GM15510 (cell line): ENCODE results near the gene WNT6.
A peak's percentile ranks its signal among the peaks of the same experiment; 100 is the strongest.

Experiments used
- POLR2A ChIP-seq: IDR thresholded peaks from 3 replicates; pipeline ENCODE4 v1.6.1; 2011; ENCODE audit warnings: borderline replicate concordance; ENCODE audit not compliant: insufficient read length; ENCODE audit errors: extremely low read depth

WNT6 gene

DNA sequence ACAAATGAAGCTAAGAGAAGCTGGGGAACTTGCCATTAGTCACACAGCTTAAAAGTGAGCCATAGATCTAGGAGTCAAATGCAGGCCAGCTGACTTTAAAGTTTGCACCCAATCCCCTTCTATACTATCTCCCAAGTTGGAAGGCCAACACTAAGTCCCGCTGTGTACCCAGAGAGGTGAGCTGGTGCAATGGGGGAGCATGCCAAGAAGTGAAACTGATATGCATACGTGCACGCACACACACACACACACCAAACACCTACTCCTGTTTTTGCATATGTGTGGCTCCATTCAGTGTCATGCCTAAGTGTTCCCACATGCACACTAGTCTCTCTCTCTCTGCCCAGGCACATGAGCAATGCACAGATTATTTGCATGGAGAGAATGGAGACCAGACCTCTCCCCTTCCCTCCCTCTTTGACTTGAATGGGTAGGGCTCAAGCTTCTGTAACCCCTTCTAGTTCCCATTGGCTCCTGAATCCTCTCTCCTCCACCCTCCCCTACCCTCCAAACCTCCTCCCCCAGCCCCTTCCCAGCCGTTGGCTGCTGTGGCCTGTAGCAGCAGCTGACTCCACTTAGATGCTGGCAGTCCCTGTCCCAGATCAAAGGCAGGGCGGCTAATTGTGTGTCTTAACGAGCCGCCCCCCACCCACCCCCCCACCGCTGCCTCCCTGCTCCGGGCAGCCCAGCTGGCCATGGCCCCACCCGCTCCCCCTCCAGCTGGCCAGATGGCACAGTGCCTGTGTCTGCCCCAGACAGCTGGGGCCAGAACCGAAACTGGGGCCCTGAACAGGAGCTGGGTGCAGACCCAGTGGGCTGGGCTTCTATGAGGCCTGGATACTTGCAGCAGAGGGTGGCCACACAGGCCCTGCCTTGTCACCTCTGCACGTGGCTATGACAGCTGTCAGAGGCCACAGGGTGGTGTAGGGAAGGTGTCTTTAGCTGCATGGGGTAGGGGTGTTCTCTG, 26.7 kb downstream of the WNT6 start:
- no peak for TF ChIP-seq POLR2A

DNA sequence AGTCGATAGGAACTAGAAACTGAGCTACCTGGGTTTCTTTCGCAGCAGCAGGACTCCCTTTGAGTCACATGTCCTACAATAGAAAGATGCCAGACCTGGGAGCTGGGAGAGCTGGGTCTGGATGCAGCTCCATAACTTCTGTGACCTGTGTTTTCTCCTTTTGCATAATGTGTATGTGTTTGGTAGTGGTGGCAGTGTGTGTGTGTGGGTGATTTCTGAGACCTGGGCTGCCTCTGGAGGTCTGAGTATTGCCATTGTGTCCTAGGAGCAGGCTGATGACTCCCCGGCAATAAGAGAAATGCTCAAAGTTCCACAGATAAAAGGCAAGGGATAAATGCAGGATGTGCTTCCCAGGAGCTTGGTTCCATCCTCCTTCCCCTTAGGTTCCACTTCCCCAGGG, 27.5 kb downstream of the WNT6 start:
- no peak for TF ChIP-seq POLR2A

DNA sequence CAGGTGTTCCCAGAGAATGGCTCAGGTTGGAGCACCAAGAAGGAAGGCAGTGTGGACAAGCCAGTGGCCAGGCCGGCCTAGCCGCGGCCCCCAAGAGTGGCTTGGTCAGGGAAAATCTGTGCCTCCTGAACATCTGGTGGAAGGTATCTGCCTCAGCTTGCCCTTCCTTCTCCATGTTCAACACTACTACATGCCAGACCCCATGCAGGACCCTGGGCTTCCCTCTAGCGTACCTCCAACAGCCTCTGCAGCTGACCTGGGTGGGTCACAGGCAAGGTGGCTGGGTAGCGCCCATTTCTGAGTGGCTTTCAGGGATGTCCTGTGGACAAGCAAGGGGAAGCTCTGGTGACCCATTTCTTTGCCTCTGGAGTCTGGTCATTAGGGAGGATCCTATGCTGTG, 28.7 kb downstream of the WNT6 start:
- no peak for TF ChIP-seq POLR2A

DNA sequence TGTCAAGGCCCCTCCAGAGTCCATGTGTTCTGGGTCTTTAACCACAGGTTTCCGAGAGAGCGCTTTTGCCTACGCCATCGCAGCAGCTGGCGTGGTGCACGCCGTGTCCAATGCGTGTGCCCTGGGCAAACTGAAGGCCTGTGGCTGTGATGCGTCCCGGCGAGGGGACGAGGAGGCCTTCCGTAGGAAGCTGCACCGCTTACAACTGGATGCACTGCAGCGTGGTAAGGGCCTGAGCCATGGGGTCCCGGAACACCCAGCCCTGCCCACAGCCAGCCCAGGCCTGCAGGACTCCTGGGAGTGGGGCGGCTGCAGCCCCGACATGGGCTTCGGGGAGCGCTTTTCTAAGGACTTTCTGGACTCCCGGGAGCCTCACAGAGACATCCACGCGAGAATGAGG, 30.3 kb downstream of the WNT6 start:
- no peak for TF ChIP-seq POLR2A

DNA sequence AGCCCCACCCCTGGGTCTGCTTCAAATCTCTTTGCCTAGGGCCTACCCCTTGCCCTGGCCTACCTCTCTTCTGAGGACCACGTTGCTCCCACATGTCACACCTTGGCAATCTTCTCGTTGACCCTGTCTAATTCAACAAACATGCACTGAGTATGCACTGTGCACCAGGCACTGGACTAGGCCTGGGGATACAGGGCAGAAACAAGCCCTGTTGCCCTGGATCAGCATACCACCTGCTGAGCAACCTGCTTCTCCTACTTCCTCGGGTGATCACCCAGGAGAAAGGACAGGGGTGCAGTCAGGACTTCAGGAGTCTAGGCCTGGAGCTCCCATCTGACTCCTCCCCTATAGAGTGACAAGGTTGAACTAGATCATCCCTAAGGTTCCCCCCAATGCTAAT, 30.8 kb downstream of the WNT6 start:
- TF ChIP-seq POLR2A, result no peak

DNA sequence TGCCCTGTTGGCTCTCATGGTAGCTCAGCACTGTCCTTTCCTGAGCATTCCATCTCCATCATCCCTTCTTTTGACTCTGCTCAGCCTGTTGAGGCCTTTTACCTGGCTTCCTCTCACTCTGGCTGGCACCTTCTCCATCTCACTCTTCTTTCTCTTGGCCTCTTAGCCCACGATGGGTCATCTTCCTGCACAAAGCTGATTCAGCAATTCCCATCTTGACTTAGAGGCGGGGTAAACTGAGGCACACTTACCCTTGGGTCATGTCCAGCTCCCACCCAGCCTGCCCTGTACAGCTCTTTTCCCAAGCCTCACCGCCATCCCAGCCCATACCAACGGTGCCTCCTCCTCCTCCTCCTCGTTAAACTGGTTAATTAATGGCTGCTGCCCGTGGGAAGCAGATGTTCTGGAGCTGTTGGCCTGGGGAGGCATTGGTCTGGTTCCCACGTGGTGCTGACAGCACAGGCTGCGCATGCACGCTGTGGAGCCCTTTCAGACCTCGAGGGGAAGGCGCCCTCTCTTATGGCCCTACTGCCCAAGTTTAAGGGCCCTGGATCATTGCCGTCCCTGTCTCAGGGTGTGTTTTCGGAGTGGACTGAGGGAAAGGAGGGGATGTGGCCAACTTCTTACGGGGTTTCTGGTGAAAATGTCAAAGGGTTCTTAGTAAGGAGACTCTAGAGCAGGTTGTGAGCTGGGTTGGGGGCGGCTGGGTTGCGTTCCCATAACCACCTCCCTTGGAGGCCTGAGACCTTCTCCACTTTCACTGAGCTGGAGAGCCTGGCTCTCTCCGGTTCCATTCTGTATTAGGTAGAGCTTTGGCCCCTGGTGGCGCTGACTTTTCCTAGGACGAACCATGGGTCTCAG, 31.9 kb downstream of the WNT6 start:
- TF ChIP-seq POLR2A, result no peak

DNA sequence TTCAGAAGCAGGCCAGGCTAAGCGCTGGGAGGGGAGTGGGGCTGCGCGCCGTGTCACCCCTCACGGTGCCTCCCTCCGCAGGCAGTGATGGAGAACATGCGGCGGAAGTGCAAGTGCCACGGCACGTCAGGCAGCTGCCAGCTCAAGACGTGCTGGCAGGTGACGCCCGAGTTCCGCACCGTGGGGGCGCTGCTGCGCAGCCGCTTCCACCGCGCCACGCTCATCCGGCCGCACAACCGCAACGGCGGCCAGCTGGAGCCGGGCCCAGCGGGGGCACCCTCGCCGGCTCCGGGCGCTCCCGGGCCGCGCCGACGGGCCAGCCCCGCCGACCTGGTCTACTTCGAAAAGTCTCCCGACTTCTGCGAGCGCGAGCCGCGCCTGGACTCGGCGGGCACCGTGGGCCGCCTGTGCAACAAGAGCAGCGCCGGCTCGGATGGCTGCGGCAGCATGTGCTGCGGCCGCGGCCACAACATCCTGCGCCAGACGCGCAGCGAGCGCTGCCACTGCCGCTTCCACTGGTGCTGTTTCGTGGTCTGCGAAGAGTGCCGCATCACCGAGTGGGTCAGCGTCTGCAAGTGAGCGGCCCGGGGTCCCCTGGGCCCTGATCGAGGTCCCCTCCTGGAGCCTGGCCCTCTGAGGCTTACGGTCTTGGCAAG, 33.2 kb downstream of the WNT6 start:
- TF ChIP-seq POLR2A, result peak; percentile 57

DNA sequence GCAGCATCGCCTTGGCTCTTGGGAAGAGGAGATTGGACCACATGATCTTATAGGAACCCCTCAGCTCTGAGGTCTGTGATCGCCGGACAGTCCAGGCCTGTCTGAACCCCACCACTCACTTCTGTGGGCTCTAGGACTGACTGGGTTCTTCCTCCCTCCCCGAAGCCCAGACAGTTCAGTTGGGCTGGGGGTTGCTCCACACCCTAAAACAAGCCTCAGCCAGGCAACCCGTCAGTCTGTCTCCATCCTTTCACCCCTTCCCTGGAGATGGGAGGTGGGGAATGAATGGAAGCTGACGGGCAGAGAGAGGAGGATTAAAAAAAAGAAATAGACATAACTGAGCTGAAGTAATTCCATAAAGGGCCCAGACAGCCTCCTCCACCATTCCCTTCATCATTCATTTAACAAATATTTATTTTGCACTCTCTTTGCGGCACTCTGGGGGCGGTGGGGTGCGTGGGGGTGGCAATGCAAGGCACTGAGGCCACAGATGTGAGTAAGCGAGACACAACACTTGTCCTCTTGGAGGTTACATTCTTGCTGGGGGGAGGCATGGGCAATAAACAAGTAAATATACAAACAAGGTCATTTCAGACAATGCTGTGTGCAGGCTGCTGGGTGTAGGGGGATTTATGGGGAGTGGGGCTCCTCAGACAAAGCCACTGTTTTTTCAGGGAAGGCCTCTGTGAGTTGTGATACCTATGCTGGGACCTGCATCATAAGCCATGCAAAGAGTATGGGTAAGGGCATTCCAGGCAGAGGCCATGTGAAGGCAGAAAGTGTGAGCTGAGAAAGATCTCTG, 33.9 kb downstream of the WNT6 start:
- TF ChIP-seq POLR2A, result no peak

DNA sequence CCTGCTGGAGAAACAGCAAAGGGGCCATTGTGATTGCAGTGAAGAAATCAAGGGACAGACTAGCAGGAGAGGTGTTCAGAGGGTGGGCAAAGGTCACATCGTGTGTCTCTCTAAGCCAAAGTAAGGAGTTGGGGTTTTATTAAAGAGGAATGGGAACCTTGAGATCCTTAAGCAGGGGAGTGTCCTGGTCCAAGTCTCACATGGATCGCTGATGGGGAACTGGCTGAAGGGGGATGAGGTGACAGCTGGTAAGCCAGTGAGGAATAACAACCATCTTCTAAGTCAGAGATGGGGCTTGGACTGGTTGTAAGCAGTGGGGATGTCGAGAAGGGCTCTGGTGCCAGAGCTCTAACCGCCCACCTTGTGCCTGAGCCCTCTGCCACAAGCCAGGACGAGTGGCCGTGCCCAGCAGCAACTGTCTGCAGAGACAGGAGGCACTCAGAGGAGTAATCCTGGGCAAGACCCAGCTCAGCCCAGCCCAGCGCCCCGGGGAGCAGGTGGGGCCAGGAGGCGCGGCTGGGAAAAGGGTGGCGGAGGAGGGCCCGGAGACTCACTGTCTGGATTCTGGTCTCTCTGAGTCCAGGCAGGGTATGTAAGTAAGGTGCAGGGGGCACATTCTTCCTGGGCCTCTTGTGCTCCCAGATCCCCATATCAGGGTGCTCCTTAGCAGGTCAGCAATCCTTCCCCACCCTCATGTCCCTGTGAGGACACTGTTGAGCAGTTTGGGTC, 34.7 kb downstream of the WNT6 start:
- TF ChIP-seq POLR2A, result no peak

DNA sequence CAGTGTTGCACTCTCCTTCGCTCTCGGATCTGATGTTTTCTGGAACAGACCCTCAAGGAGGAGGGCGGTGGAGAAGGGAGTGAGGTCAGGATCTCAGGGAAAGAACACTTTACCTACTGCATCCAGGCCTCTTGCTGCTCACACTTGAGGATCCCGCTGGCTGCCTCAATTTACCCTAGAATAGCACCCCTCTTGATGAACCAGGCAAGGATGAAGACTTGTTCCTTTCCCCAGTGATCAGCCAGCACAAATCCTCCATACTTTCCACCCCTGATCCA, 35.2 kb downstream of the WNT6 start:
- TF ChIP-seq POLR2A, result no peak

DNA sequence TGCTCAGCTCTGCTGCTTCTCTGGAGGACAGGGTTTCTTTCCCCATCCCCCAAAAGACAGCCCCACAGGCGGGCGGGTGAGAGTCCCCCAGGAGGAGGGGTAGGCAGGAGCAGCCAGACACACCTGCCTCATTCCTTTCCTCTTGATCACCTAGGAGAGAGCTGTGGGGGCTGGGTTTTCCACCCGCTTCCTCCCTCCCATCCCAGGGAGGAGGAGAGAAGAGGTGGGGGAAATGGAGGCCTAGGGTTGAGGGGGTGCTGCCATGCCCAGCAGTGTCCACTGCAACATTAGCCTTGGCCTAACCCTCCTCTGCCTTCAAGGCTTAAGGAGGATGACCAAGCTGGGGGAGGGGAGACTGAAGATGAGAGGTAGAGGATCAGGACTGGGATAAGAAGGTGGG, 35.7 kb downstream of the WNT6 start:
- TF ChIP-seq POLR2A, result no peak

DNA sequence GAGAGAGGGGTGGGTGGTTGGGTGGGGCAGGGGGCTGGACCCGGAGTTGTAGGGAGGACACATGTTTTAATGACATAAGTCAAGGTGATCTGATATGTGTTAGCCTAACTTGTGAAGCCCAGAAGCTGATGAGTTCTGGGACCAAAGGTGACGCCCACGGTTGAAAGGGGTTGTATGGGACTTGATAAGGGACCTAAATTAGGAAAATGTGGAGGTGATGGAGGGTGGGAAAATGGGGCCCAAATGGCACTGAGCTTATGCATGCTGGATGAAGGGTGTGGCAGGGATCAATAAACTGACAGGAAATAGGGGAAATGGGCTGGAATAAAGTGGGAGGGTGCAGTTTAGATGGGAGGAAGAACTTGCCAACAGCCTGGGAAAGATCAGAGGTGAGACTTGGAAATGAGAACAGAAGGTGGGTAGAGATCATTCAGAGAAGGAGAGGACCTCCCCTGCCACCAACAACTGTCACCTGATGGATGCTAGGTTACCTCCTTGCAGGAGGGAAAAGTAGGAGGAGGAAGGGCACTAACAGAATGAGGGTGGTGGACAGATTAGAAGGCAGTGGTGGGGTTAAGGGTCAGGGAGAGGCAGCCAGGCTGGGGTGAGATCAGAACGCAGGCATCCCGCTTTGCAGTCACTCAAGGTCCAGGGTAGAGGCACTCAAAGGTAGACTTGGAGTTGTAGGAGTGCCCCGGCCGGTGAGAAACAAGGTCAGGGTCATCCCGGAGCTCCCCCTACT, 36.3 kb downstream of the WNT6 start:
- no peak for TF ChIP-seq POLR2A

DNA sequence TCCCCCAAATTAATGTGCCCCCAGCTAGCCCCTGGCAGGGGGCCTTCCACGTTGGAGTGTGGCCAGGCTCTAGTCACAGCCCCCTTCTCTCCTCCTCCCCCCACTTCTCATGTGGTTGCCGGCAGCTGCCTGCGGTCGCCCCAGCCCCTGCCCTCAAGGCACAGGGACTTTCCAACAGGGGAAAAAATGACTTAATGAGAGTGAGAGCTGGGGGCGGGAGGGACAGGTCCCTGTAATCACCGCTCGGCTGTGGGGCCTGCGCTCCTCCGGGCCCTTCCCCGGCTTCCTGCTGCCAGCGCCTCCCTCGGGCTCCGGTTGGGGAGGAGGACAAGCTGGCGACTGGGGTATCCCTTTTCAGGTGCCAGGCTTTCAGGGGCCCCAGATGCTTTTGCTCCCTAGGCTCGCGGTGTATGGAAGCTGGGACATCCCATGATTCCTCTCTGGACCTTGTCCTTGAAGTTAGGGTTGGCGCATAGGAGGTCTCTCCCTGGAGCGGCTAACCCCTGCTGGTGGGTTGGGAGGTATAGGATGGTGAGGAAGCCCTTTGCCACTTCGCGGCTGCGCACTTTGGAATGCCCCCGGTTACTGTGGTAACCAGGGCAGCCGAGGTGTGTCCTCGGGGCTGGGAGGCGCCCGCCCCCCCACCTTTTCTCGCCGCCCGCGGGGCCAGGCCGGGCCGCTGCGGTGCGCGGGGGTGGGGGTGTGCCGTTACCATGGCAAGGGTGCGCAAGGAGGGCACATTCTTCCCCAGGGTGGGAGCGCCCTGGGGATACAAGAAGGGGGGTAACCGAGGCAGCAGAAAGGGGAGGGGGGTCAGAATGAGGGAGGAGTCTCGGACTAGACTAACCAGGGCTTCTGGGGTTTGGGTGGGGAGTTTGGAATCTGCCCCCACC, 37.1 kb downstream of the WNT6 start:
- peak; percentile 35 for TF ChIP-seq POLR2A
